GM23338 (cell line): ENCODE measurements around the gene CNOT6. TPM values are rescaled to one million over a fixed set of nuclear protein-coding genes. Genes with fewer than 3 reads are reported as not detected.

Source experiments
- ATAC-seq: fragments of 200-7000 bp; cut with Tn5 transposase; 3 replicates; pipeline ENCODE4 v1.9.1; 2020
- DNase-seq: peaks from one replicate; pipeline ENCODE4 v3.0.0-alpha.2; 2015; ENCODE audit warnings: low spot score
- H2AFZ ChIP-seq: fragments of 200-600 bp; sonication (generic); 2 replicates; pipeline ENCODE4 v1.8.0; 2016; ENCODE audit warnings: antibody characterized with exemption, mild to moderate bottlenecking, moderate library complexity
- H3F3A ChIP-seq: fragments of 200-600 bp; sonication (generic); replicated peaks from 2 replicates; pipeline ENCODE4 v1.8.0; 2017; ENCODE audit warnings: antibody characterized with exemption, mixed run types, low read depth
- H3K27ac ChIP-seq: fragments of 200-600 bp; sonication (generic); 2 replicates; pipeline ENCODE4 v1.6.1; 2016; ENCODE audit warnings: low read depth
- H3K27me3 ChIP-seq: fragments of 200-600 bp; sonication (generic); 2 replicates; pipeline ENCODE4 v1.8.0; 2016; ENCODE audit warnings: mild to moderate bottlenecking, mixed run types, moderate library complexity; ENCODE audit not compliant: insufficient read depth
- H3K36me3 ChIP-seq: fragments of 200-600 bp; sonication (generic); 2 replicates; pipeline ENCODE4 v1.8.0; 2016; ENCODE audit warnings: mild to moderate bottlenecking; ENCODE audit not compliant: insufficient read depth
- H3K4me1 ChIP-seq: fragments of 200-600 bp; sonication (generic); 2 replicates; pipeline ENCODE4 v1.8.0; 2016; ENCODE audit warnings: mild to moderate bottlenecking, moderate library complexity; ENCODE audit not compliant: insufficient read depth
- H3K4me2 ChIP-seq: fragments of 200-600 bp; sonication (generic); 2 replicates; pipeline ENCODE4 v1.7.1; 2017; ENCODE audit warnings: mixed run types
- H3K4me3 ChIP-seq: fragments of 200-600 bp; sonication (generic); 2 replicates; pipeline ENCODE4 v1.6.1; 2016; ENCODE audit warnings: mixed run types
- H3K79me2 ChIP-seq: fragments of 200-600 bp; sonication (generic); replicated peaks from 2 replicates; pipeline ENCODE4 v1.8.0; 2017; ENCODE audit warnings: mild to moderate bottlenecking; ENCODE audit not compliant: insufficient read depth
- H3K9me2 ChIP-seq: fragments of 200-600 bp; sonication (generic); 2 replicates; pipeline ENCODE4 v1.8.0; 2017; ENCODE audit not compliant: insufficient read depth
- H4K20me1 ChIP-seq: fragments of 200-600 bp; sonication (generic); replicated peaks from 2 replicates; pipeline ENCODE4 v1.8.0; 2017; ENCODE audit warnings: mild to moderate bottlenecking; ENCODE audit not compliant: insufficient read depth
- H3K27ac Mint-ChIP-seq: 2 replicates; pipeline ENCODE4 v1.8.0; 2020; ENCODE audit warnings: inconsistent platforms, mild to moderate bottlenecking, moderate library complexity, mixed read lengths
- H3K27me3 Mint-ChIP-seq: 3 replicates; pipeline ENCODE4 v1.8.0; 2022; ENCODE audit warnings: low read depth, mild to moderate bottlenecking, moderate library complexity, mixed read lengths, inconsistent platforms; ENCODE audit not compliant: insufficient read depth, poor library complexity
- H3K36me3 Mint-ChIP-seq: 3 replicates; pipeline ENCODE4 v1.8.0; 2021; ENCODE audit warnings: low read depth, mild to moderate bottlenecking, inconsistent platforms, moderate library complexity, mixed read lengths
- H3K4me1 Mint-ChIP-seq: 3 replicates; pipeline ENCODE4 v1.8.0; 2020; ENCODE audit warnings: mild to moderate bottlenecking, inconsistent platforms, mixed read lengths
- H3K4me3 Mint-ChIP-seq: 3 replicates; pipeline ENCODE4 v1.8.0; 2021; ENCODE audit warnings: moderate library complexity, mild to moderate bottlenecking, inconsistent platforms, mixed read lengths
- H3K9me3 Mint-ChIP-seq: 3 replicates; pipeline ENCODE4 v1.8.0; 2020; ENCODE audit warnings: moderate library complexity, mild to moderate bottlenecking, inconsistent platforms, mixed read lengths
- CREB1 ChIP-seq: fragments of 250-450 bp; sonication (Bioruptor Pico); IDR thresholded peaks from 2 replicates; pipeline ENCODE4 v1.5.0; 2020; ENCODE audit warnings: low read depth, mild to moderate bottlenecking, moderate library complexity
- ETS1 ChIP-seq: IDR thresholded peaks from 2 replicates; pipeline ENCODE4 v1.6.1; 2016; ENCODE audit warnings: antibody characterized with exemption
- JUNB ChIP-seq: IDR thresholded peaks from one replicate; pipeline ENCODE4 v1.6.1; 2016; ENCODE audit warnings: antibody characterized with exemption; ENCODE audit not compliant: unreplicated experiment
- POLR2AphosphoS5 ChIP-seq: IDR thresholded peaks from 2 replicates; pipeline ENCODE4 v1.6.1; 2016; ENCODE audit warnings: antibody characterized with exemption, low read depth
- REST ChIP-seq: IDR thresholded peaks from one replicate; pipeline ENCODE4 v1.6.1; 2018; ENCODE audit warnings: antibody characterized with exemption; ENCODE audit not compliant: unreplicated experiment
- ZNF331 ChIP-seq: fragments of 250-450 bp; sonication (Bioruptor Pico); IDR thresholded peaks from 2 replicates; pipeline ENCODE4 v1.5.0; 2020; ENCODE audit warnings: low read depth, mild to moderate bottlenecking, moderate library complexity
- polyA plus RNA-seq: library from polyadenylated mRNA; unstranded; fragments of >200 nt; fragmentation: Nextera tagmentation; extraction: Ambion mirVana; gene quantifications from 2 replicates; pipeline ENCODE4 v1.2.1, GENCODE V29; 2016
- total RNA-seq: library from RNA; depleted of rRNA; stranded (reverse); fragments of >200 nt; shearing (Covaris generic); gene quantifications from 2 replicates; pipeline ENCODE4 v1.2.3, GENCODE V29; 2014
- TF ChIP-seq, protein P1 (sequence below): fragments of 250-450 bp; sonication (Bioruptor Pico); IDR thresholded peaks from 2 replicates; pipeline ENCODE4 v1.5.0; 2020; ENCODE audit warnings: mild to moderate bottlenecking, moderate library complexity
- TF ChIP-seq, protein P2 (sequence below), 2 experiments: fragments of 200-600 bp in 1 of 2; sonication (generic) in 1 of 2; conservative IDR thresholded peaks; 2 replicates each; pipeline versions ENCODE4 v1.5.1 to v1.6.1; 2016 to 2017; ENCODE audit warnings: antibody characterized with exemption in 2 of 2, low read depth in 2 of 2, mild to moderate bottlenecking in 2 of 2, moderate library complexity in 1 of 2

CNOT6 gene
- total and polyA plus RNA-seq, 2 experiments from 2014 or later = 14.6 to 38.7 TPM

- TF ChIP-seq, protein P1, sequence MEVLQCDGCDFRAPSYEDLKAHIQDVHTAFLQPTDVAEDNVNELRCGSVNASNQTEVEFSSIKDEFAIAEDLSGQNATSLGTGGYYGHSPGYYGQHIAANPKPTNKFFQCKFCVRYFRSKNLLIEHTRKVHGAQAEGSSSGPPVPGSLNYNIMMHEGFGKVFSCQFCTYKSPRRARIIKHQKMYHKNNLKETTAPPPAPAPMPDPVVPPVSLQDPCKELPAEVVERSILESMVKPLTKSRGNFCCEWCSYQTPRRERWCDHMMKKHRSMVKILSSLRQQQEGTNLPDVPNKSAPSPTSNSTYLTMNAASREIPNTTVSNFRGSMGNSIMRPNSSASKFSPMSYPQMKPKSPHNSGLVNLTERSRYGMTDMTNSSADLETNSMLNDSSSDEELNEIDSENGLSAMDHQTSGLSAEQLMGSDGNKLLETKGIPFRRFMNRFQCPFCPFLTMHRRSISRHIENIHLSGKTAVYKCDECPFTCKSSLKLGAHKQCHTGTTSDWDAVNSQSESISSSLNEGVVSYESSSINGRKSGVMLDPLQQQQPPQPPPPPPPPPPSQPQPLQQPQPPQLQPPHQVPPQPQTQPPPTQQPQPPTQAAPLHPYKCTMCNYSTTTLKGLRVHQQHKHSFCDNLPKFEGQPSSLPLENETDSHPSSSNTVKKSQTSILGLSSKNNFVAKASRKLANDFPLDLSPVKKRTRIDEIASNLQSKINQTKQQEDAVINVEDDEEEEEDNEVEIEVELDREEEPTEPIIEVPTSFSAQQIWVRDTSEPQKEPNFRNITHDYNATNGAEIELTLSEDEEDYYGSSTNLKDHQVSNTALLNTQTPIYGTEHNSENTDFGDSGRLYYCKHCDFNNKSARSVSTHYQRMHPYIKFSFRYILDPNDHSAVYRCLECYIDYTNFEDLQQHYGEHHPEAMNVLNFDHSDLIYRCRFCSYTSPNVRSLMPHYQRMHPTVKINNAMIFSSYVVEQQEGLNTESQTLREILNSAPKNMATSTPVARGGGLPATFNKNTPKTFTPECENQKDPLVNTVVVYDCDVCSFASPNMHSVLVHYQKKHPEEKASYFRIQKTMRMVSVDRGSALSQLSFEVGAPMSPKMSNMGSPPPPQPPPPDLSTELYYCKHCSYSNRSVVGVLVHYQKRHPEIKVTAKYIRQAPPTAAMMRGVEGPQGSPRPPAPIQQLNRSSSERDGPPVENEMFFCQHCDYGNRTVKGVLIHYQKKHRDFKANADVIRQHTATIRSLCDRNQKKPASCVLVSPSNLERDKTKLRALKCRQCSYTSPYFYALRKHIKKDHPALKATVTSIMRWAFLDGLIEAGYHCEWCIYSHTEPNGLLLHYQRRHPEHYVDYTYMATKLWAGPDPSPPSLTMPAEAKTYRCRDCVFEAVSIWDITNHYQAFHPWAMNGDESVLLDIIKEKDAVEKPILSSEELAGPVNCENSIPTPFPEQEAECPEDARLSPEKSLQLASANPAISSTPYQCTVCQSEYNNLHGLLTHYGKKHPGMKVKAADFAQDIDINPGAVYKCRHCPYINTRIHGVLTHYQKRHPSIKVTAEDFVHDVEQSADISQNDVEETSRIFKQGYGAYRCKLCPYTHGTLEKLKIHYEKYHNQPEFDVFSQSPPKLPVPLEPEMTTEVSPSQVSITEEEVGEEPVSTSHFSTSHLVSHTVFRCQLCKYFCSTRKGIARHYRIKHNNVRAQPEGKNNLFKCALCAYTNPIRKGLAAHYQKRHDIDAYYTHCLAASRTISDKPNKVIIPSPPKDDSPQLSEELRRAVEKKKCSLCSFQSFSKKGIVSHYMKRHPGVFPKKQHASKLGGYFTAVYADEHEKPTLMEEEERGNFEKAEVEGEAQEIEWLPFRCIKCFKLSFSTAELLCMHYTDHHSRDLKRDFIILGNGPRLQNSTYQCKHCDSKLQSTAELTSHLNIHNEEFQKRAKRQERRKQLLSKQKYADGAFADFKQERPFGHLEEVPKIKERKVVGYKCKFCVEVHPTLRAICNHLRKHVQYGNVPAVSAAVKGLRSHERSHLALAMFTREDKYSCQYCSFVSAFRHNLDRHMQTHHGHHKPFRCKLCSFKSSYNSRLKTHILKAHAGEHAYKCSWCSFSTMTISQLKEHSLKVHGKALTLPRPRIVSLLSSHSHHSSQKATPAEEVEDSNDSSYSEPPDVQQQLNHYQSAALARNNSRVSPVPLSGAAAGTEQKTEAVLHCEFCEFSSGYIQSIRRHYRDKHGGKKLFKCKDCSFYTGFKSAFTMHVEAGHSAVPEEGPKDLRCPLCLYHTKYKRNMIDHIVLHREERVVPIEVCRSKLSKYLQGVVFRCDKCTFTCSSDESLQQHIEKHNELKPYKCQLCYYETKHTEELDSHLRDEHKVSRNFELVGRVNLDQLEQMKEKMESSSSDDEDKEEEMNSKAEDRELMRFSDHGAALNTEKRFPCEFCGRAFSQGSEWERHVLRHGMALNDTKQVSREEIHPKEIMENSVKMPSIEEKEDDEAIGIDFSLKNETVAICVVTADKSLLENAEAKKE (CRISPR knock-in tag) = no peak
- TF ChIP-seq POLR2AphosphoS5 = no peak
Observed at GRCh38 chr5:180463216-180463900, 30.8 kb upstream of the CNOT6 start (continued).

- H3K27me3 Mint-ChIP-seq = peaks cover 15% of the 10 kb centered on the region
- H3F3A ChIP-seq = no peaks in the 10 kb centered on the region
- H3K27ac ChIP-seq = no peak overlapping the region
- no peaks in the 10 kb centered on the region for H3K36me3 ChIP-seq
- H3K4me3 ChIP-seq = no peak overlapping the region
- no peak for TF ChIP-seq ZNF331 (CRISPR knock-in tag)
- TF ChIP-seq ETS1 = no peak
- no peak for TF ChIP-seq REST
- no peak for TF ChIP-seq CREB1 (CRISPR knock-in tag)
- no peak for TF ChIP-seq JUNB
- TF ChIP-seq, protein P2, sequence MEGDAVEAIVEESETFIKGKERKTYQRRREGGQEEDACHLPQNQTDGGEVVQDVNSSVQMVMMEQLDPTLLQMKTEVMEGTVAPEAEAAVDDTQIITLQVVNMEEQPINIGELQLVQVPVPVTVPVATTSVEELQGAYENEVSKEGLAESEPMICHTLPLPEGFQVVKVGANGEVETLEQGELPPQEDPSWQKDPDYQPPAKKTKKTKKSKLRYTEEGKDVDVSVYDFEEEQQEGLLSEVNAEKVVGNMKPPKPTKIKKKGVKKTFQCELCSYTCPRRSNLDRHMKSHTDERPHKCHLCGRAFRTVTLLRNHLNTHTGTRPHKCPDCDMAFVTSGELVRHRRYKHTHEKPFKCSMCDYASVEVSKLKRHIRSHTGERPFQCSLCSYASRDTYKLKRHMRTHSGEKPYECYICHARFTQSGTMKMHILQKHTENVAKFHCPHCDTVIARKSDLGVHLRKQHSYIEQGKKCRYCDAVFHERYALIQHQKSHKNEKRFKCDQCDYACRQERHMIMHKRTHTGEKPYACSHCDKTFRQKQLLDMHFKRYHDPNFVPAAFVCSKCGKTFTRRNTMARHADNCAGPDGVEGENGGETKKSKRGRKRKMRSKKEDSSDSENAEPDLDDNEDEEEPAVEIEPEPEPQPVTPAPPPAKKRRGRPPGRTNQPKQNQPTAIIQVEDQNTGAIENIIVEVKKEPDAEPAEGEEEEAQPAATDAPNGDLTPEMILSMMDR (conservative IDR thresholded peaks at IDR 0.05; ENCODE audit: low read depth in 2 of 2) = peak in 1 of 2 experiments; percentile 28; a peak in 2 of 4 replicates
- H4K20me1 ChIP-seq = no peaks in the 10 kb centered on the region
- H3K4me2 ChIP-seq = no peak overlapping the region
- H3K4me3 Mint-ChIP-seq = no peak overlapping the region
- no peaks in the 10 kb centered on the region; the same call in 2 of the 3 replicates for H3K4me1 Mint-ChIP-seq
- H3K4me1 ChIP-seq = no peaks in the 10 kb centered on the region
- H3K27me3 ChIP-seq = no peaks in the 10 kb centered on the region
- no peaks in the 10 kb centered on the region for H3K9me2 ChIP-seq
- peaks cover 23% of the 10 kb centered on the region for H3K9me3 Mint-ChIP-seq
- DNase-seq = no peak
- peaks cover 18% of the 10 kb centered on the region for H3K36me3 Mint-ChIP-seq
- no peak overlapping the region for H2AFZ ChIP-seq
- no peak overlapping the region for H3K27ac Mint-ChIP-seq
- H3K79me2 ChIP-seq = no peaks in the 10 kb centered on the region
- no peak for ATAC-seq
Observed at GRCh38 chr5:180463916-180464602, 30.1 kb upstream of the CNOT6 start.
